ENCODE results near the gene MYCN. TPM values are rescaled to one million over a fixed set of nuclear protein-coding genes. Genes with fewer than 3 reads are reported as not detected.

MYCN gene
- not detected in 5 replicates for total RNA-seq (2022; extraction: Qiagen RNA extraction)

GRCh38 chr2:15939854-15940660, at the start of gene MYCN:
Gene MYCN (plus strand): TSS chr2:15940550. CDS start chr2:15942065, 1,515 bp downstream.

